Measurements from ENCODE around the gene MYLK4. TPM values are rescaled to one million over a fixed set of nuclear protein-coding genes. Genes with fewer than 3 reads are reported as not detected.
A peak's percentile ranks its signal among the peaks of the same experiment; 100 is the strongest.

The MYLK4 gene
- total RNA-seq, 4 donors from 2014 or later: 0.41 to 0.79 (median 0.67) TPM

GRCh38 chr6:2630359-2630758 lies 120.4 kb downstream of the MYLK4 start:
- in situ Hi-C loops (cut with MboI; ENCODE audit: low pct_ligation_motif_present in 1 of 4, low pct_unique_long_range_greater_than_20kb in 1 of 4, low sequenced_read_pairs in 3 of 4): loop anchor here (10.0 to 25.0 kb wide), 4 partner anchors 268 to 1043 kb away; no protein-coding TSS in a partner anchor
- intact Hi-C loops (cut with DNase I; ENCODE audit: low total_unique reads): no loop called here
- peaks cover 0 to 13% (median 7%) of the 10 kb centered on the region in 4 donors for H3K4me1 ChIP-seq
- TF ChIP-seq EP300 (IDR thresholded peaks at IDR 0.05; ENCODE audit: low read depth) (no peak), POLR2AphosphoS5 (IDR thresholded peaks at IDR 0.05) (no peak), POLR2A (IDR thresholded peaks at IDR 0.05) (no peak), CTCF (IDR thresholded peaks at IDR 0.05) (no peak)
- no peak overlapping the region for H3K4me3 ChIP-seq
- 71 to 72% methylated on average over 1 to 6 of the region's 6 CpGs for WGBS, 2 donors (ENCODE audit: low coverage in 1 of 2)
- DNase-seq: no peak
- H3K27me3 ChIP-seq: no peaks in the 10 kb centered on the region
- H3K9me3 ChIP-seq: no peaks in the 10 kb centered on the region
- no peaks in the 10 kb centered on the region for H3K36me3 ChIP-seq
- no peak overlapping the region for H3K27ac ChIP-seq

- H3K36me3 ChIP-seq: no peaks in the 10 kb centered on the region
- 69 to 90% methylated on average over 4 to 7 of the region's 7 CpGs for WGBS, 2 donors (ENCODE audit: low coverage in 1 of 2)
- in situ Hi-C loops (cut with MboI; ENCODE audit: low pct_ligation_motif_present in 1 of 4, low pct_unique_long_range_greater_than_20kb in 1 of 4, low sequenced_read_pairs in 3 of 4) (loop anchor here in 2 of 4 donors (25.0 kb wide), 3 partner anchors 264 to 1039 kb away; no protein-coding TSS in a partner anchor), intact Hi-C loops (cut with DNase I; ENCODE audit: low total_unique reads) (no loop called here)
- H3K4me3 ChIP-seq: no peak overlapping the region
- no peak for DNase-seq
- no peak for TF ChIP-seq CTCF (IDR thresholded peaks at IDR 0.05)
- TF ChIP-seq POLR2AphosphoS5 (IDR thresholded peaks at IDR 0.05): no peak
- TF ChIP-seq EP300 (IDR thresholded peaks at IDR 0.05; ENCODE audit: low read depth): no peak
- no peak for TF ChIP-seq POLR2A (IDR thresholded peaks at IDR 0.05)
- no peak overlapping the region for H3K27ac ChIP-seq
- H3K4me1 ChIP-seq: peaks cover 0 to 8% (median 5%) of the 10 kb centered on the region in 4 donors
- H3K27me3 ChIP-seq: no peaks in the 10 kb centered on the region
- no peaks in the 10 kb centered on the region for H3K9me3 ChIP-seq
Measured at GRCh38 chr6:2626401-2626800, 124.3 kb downstream of the MYLK4 start.

GRCh38 chr6:2625581-2625980 lies 125.1 kb downstream of the MYLK4 start:
- 25 to 38% methylated on average over 1 of the region's 1 CpG for WGBS, 2 donors (ENCODE audit: low coverage in 1 of 2)
- H3K9me3 ChIP-seq: no peaks in the 10 kb centered on the region
- peaks cover 0 to 8% (median 5%) of the 10 kb centered on the region in 4 donors for H3K4me1 ChIP-seq
- DNase-seq: no peak
- H3K27ac ChIP-seq: peak overlapping the region in 1 of 4 donors; percentile 11
- no peaks in the 10 kb centered on the region for H3K36me3 ChIP-seq
- no peak overlapping the region for H3K4me3 ChIP-seq
- intact Hi-C loops (cut with DNase I; ENCODE audit: low total_unique reads) (no loop called here), in situ Hi-C loops (cut with MboI; ENCODE audit: low pct_ligation_motif_present in 1 of 4, low pct_unique_long_range_greater_than_20kb in 1 of 4, low sequenced_read_pairs in 3 of 4) (loop anchor here in 2 of 4 donors (25.0 kb wide), 3 partner anchors 263 to 1038 kb away; no protein-coding TSS in a partner anchor)
- TF ChIP-seq CTCF (IDR thresholded peaks at IDR 0.05) (no peak), POLR2AphosphoS5 (IDR thresholded peaks at IDR 0.05) (no peak), EP300 (IDR thresholded peaks at IDR 0.05; ENCODE audit: low read depth) (no peak), POLR2A (IDR thresholded peaks at IDR 0.05) (no peak)
- H3K27me3 ChIP-seq: no peaks in the 10 kb centered on the region

- H3K4me3 ChIP-seq: no peak overlapping the region
- no peak overlapping the region for H3K27ac ChIP-seq
- DNase-seq: no peak
- peaks cover 4% of the 10 kb centered on the region for H3K27me3 ChIP-seq
- in situ Hi-C loops (cut with MboI; ENCODE audit: low pct_ligation_motif_present in 1 of 4, low pct_unique_long_range_greater_than_20kb in 1 of 4, low sequenced_read_pairs in 3 of 4): no loop called here
- WGBS, 2 donors (ENCODE audit: low coverage in 1 of 2): 78 to 91% methylated on average over 3 to 12 of the region's 12 CpGs
- TF ChIP-seq POLR2A (IDR thresholded peaks at IDR 0.05) (no peak), CTCF (IDR thresholded peaks at IDR 0.05) (no peak), EP300 (IDR thresholded peaks at IDR 0.05; ENCODE audit: low read depth) (no peak), POLR2AphosphoS5 (IDR thresholded peaks at IDR 0.05) (no peak)
- no peaks in the 10 kb centered on the region for H3K9me3 ChIP-seq
- peaks cover 0 to 8% (median 5%) of the 10 kb centered on the region in 4 donors for H3K4me1 ChIP-seq
- H3K36me3 ChIP-seq: no peaks in the 10 kb centered on the region
- intact Hi-C loops (cut with DNase I; ENCODE audit: low total_unique reads): no loop called here
Measured at GRCh38 chr6:2624177-2624576, 126.5 kb downstream of the MYLK4 start.

Measured in transverse colon (tissue), 4 donors.